Spleen (tissue), 7 donors: ENCODE data around the gene KCNQ5.

Source experiments
- CTCF ChIP-seq, 11 experiments: fragments of 200-600 bp in 7 of 11; fragments of 450-650 bp in 4 of 11; sonication (generic) in 4 of 11; IDR thresholded peaks in 8 of 11; conservative IDR thresholded peaks in 3 of 11; 1 replicate in 7 of 11; 2 replicates in 4 of 11; pipeline versions ENCODE4 v1.4.0 to v1.8.0; 2016 to 2021; ENCODE audit warnings: antibody characterized with exemption in 11 of 11, inconsistent platforms in 4 of 11, mild to moderate bottlenecking in 1 of 11
- POLR2A ChIP-seq, 3 donors: fragments of 450-650 bp; IDR thresholded peaks; one replicate each; pipeline ENCODE4 v1.5.1; 2017; ENCODE audit warnings: antibody characterized with exemption in 3 of 3, mild to moderate bottlenecking in 1 of 3
- POLR2AphosphoS5 ChIP-seq, 3 donors: sonication (generic); formaldehyde crosslinking; IDR thresholded peaks; one replicate each; pipeline ENCODE4 v1.5.1; 2017; ENCODE audit warnings: antibody characterized with exemption in 3 of 3
- donor health status: DM: no; HTN: no; CAD: no; lungs with moderate emphysema.
- donor health status: DM: no; HTN: no; CAD: no.
- donor health status: DM: no; HTN: no; CAD: no.

GRCh38 chr6:72861059-72861458 is 239.2 kb downstream of the KCNQ5 start:
- TF ChIP-seq POLR2A (IDR thresholded peaks at IDR 0.05) (no peak), CTCF (IDR thresholded peaks at IDR 0.05 in 8 of 11, conservative IDR thresholded peaks at IDR 0.05 in 3 of 11) (no peak), POLR2AphosphoS5 (IDR thresholded peaks at IDR 0.05) (no peak)
